Measurements from ENCODE around the gene CYP20A1. TPM values are rescaled to one million over a fixed set of nuclear protein-coding genes. Genes with fewer than 3 reads are reported as not detected.

Gene CYP20A1
- total and polyA plus RNA-seq, 9 of the 15 experiments (the other 6 are each of a cell fraction or from before 2014, with no cell fraction given): 10.3 to 31.7 (median 12.4) TPM

- WGBS (ENCODE audit: insufficient coverage, low coverage, missing lambda C conversion rate): 100% methylated on average over 2 of the region's 3 CpGs
- no peak overlapping the region for H3K27ac ChIP-seq (ENCODE audit: extremely low read depth, low read depth, low read length)
- H3K9me1 ChIP-seq (ENCODE audit: control insufficient read depth, insufficient read depth, low read length): no peaks in the 10 kb centered on the region
- ATAC-seq (peak; percentile 53), FAIRE-seq (no peak), DNase-seq (ENCODE audit: extremely low read depth in 1 of 4, low spot score in 3 of 4) (no peak)
- peaks cover 21% of the 10 kb centered on the region; the same call in 1 of the 3 replicates for H3K36me3 ChIP-seq (ENCODE audit: control insufficient read depth, insufficient read depth, low read length)
- no peak overlapping the region for H3K4me2 ChIP-seq (ENCODE audit: insufficient read depth, low read length)
- intact Hi-C loops (cut with micrococcal nuclease): no loop called here
- H3K9me3 ChIP-seq (replicated peaks; ENCODE audit: control insufficient read depth, insufficient read depth, low read depth, low read length): no peaks in the 10 kb centered on the region
- H3K79me2 ChIP-seq (ENCODE audit: control insufficient read depth, insufficient read depth, low read length): no peaks in the 10 kb centered on the region
- CTCF ChIA-PET (ENCODE audit: low intra/inter-chr PET ratio): no interaction called here
- POLR2A ChIA-PET: interaction anchor here (0.6 to 0.7 kb wide), 2 partner anchors 23 to 685 kb away, joined by 3 read pairs; partner anchors contain the start of gene CYP20A1
- in situ Hi-C loops (cut with MboI): no loop called here
- no peak overlapping the region for H2AFZ ChIP-seq (ENCODE audit: low read depth, low read length)
- H3K27me3 ChIP-seq (ENCODE audit: control insufficient read depth in 2 of 2, insufficient read depth in 2 of 2, low read length in 2 of 2): no peaks in the 10 kb centered on the region
- H4K20me1 ChIP-seq (replicated peaks; ENCODE audit: control insufficient read depth, insufficient read depth, low read length): no peaks in the 10 kb centered on the region
- H3K9ac ChIP-seq (ENCODE audit: insufficient read depth in 1 of 2, low read depth in 2 of 2, low read length in 2 of 2): no peak overlapping the region
- no peak overlapping the region for H3K4me3 ChIP-seq
- no TSS peak for BruUV-seq (replicated peaks)
- no peaks in the 10 kb centered on the region; a peak in 1 of 5 replicates for H3K4me1 ChIP-seq (replicated peaks in 1 of 2; ENCODE audit: control insufficient read depth in 2 of 2, insufficient read depth in 2 of 2, low read length in 2 of 2)
- TF ChIP-seq ZNF253 (CRISPR knock-in tag; conservative IDR thresholded peaks at IDR 0.05) (no peak), ARID1B (IDR thresholded peaks at IDR 0.05) (no peak), KLF1 (tag; IDR thresholded peaks at IDR 0.05) (no peak), GABPB2 (CRISPR knock-in tag; conservative IDR thresholded peaks at IDR 0.05) (no peak), YY1 (IDR thresholded peaks at IDR 0.05; ENCODE audit: borderline replicate concordance in 1 of 3, control insufficient read depth in 1 of 3, extremely low read depth in 1 of 3, insufficient read depth in 3 of 3, insufficient read length in 1 of 3, insufficient replicate concordance in 2 of 3, low read depth in 1 of 3, low read length in 2 of 3) (no peak), SLC30A9 (CRISPR knock-in tag; IDR thresholded peaks at IDR 0.05) (no peak), CTCF (IDR thresholded peaks at IDR 0.05 in 2 of 3, conservative IDR thresholded peaks at IDR 0.05 in 1 of 3; ENCODE audit: insufficient read depth in 2 of 3, low read depth in 1 of 3, low read length in 3 of 3) (0 out of 6 replicates have a peak, but pooled peaks of 1 of the 3 experiments have one; percentile 5), ZNF398 (CRISPR knock-in tag; IDR thresholded peaks at IDR 0.05) (no peak)
Observed at GRCh38 chr2:203261326-203262159, 22.7 kb downstream of the CYP20A1 start.

Data from K562 (cell line).